NCI-H187 (cell line): ENCODE results near the gene ABHD15.
A peak's percentile ranks its signal among the peaks of the same experiment; 100 is the strongest.

Experiments
- DNase-seq, 2 experiments: peaks; one replicate each; lab custom pipeline; 2025; lab: John Stamatoyannopoulos, UW

ABHD15 gene

GRCh38 chr17:29583324-29584248 is 16.7 kb upstream of the ABHD15 start:
- no peak for DNase-seq

GRCh38 chr17:29582772-29583171 is 15.9 kb upstream of the ABHD15 start:
- no peak for DNase-seq

GRCh38 chr17:29582254-29582765 is 15.5 kb upstream of the ABHD15 start:
- no peak for DNase-seq

GRCh38 chr17:29581583-29582253 is 14.9 kb upstream of the ABHD15 start:
- DNase-seq: no peak

- DNase-seq: peak; percentile 11 to 16
Observed at GRCh38 chr17:29579866-29580771, 13.3 kb upstream of the ABHD15 start.

GRCh38 chr17:29578626-29579485 is 12.0 kb upstream of the ABHD15 start:
- DNase-seq: no peak

- DNase-seq: no peak
Observed at GRCh38 chr17:29577385-29578211, 10.8 kb upstream of the ABHD15 start.

- no peak for DNase-seq
Observed at GRCh38 chr17:29577001-29577370, 10.1 kb upstream of the ABHD15 start.

GRCh38 chr17:29576214-29577000 is 9.6 kb upstream of the ABHD15 start:
- DNase-seq: no peak

- no peak for DNase-seq
Observed at GRCh38 chr17:29575511-29576213, 8.8 kb upstream of the ABHD15 start.

GRCh38 chr17:29574732-29575510 is 8.1 kb upstream of the ABHD15 start:
- no peak for DNase-seq

- no peak for DNase-seq
Observed at GRCh38 chr17:29573871-29574731, 7.3 kb upstream of the ABHD15 start.

- no peak for DNase-seq
Observed at GRCh38 chr17:29573558-29573869, 6.7 kb upstream of the ABHD15 start.

- no peak for DNase-seq
Observed at GRCh38 chr17:29572691-29573557, 6.1 kb upstream of the ABHD15 start.

- no peak for DNase-seq
Observed at GRCh38 chr17:29571883-29572681, 5.2 kb upstream of the ABHD15 start.
